GM23338 (cell line): ENCODE data around the gene PDK4. TPM values are rescaled to one million over a fixed set of nuclear protein-coding genes. Genes with fewer than 3 reads are reported as not detected.

ENCODE experiments used
- ATAC-seq: fragments of 200-7000 bp; cut with Tn5 transposase; 3 replicates; pipeline ENCODE4 v1.9.1; 2020
- DNase-seq: peaks from one replicate; pipeline ENCODE4 v3.0.0-alpha.2; 2015; ENCODE audit warnings: low spot score
- H2AFZ ChIP-seq: fragments of 200-600 bp; sonication (generic); 2 replicates; pipeline ENCODE4 v1.8.0; 2016; ENCODE audit warnings: antibody characterized with exemption, mild to moderate bottlenecking, moderate library complexity
- H3F3A ChIP-seq: fragments of 200-600 bp; sonication (generic); replicated peaks from 2 replicates; pipeline ENCODE4 v1.8.0; 2017; ENCODE audit warnings: antibody characterized with exemption, mixed run types, low read depth
- H3K27ac ChIP-seq: fragments of 200-600 bp; sonication (generic); 2 replicates; pipeline ENCODE4 v1.6.1; 2016; ENCODE audit warnings: low read depth
- H3K27me3 ChIP-seq: fragments of 200-600 bp; sonication (generic); 2 replicates; pipeline ENCODE4 v1.8.0; 2016; ENCODE audit warnings: mild to moderate bottlenecking, mixed run types, moderate library complexity; ENCODE audit not compliant: insufficient read depth
- H3K36me3 ChIP-seq: fragments of 200-600 bp; sonication (generic); 2 replicates; pipeline ENCODE4 v1.8.0; 2016; ENCODE audit warnings: mild to moderate bottlenecking; ENCODE audit not compliant: insufficient read depth
- H3K4me1 ChIP-seq: fragments of 200-600 bp; sonication (generic); 2 replicates; pipeline ENCODE4 v1.8.0; 2016; ENCODE audit warnings: mild to moderate bottlenecking, moderate library complexity; ENCODE audit not compliant: insufficient read depth
- H3K4me2 ChIP-seq: fragments of 200-600 bp; sonication (generic); 2 replicates; pipeline ENCODE4 v1.7.1; 2017; ENCODE audit warnings: mixed run types
- H3K4me3 ChIP-seq: fragments of 200-600 bp; sonication (generic); 2 replicates; pipeline ENCODE4 v1.6.1; 2016; ENCODE audit warnings: mixed run types
- H3K79me2 ChIP-seq: fragments of 200-600 bp; sonication (generic); replicated peaks from 2 replicates; pipeline ENCODE4 v1.8.0; 2017; ENCODE audit warnings: mild to moderate bottlenecking; ENCODE audit not compliant: insufficient read depth
- H3K9me2 ChIP-seq: fragments of 200-600 bp; sonication (generic); 2 replicates; pipeline ENCODE4 v1.8.0; 2017; ENCODE audit not compliant: insufficient read depth
- H4K20me1 ChIP-seq: fragments of 200-600 bp; sonication (generic); replicated peaks from 2 replicates; pipeline ENCODE4 v1.8.0; 2017; ENCODE audit warnings: mild to moderate bottlenecking; ENCODE audit not compliant: insufficient read depth
- H3K27ac Mint-ChIP-seq: 2 replicates; pipeline ENCODE4 v1.8.0; 2020; ENCODE audit warnings: inconsistent platforms, mild to moderate bottlenecking, moderate library complexity, mixed read lengths
- H3K27me3 Mint-ChIP-seq: 3 replicates; pipeline ENCODE4 v1.8.0; 2022; ENCODE audit warnings: low read depth, mild to moderate bottlenecking, moderate library complexity, mixed read lengths, inconsistent platforms; ENCODE audit not compliant: insufficient read depth, poor library complexity
- H3K36me3 Mint-ChIP-seq: 3 replicates; pipeline ENCODE4 v1.8.0; 2021; ENCODE audit warnings: low read depth, mild to moderate bottlenecking, inconsistent platforms, moderate library complexity, mixed read lengths
- H3K4me1 Mint-ChIP-seq: 3 replicates; pipeline ENCODE4 v1.8.0; 2020; ENCODE audit warnings: mild to moderate bottlenecking, inconsistent platforms, mixed read lengths
- H3K4me3 Mint-ChIP-seq: 3 replicates; pipeline ENCODE4 v1.8.0; 2021; ENCODE audit warnings: moderate library complexity, mild to moderate bottlenecking, inconsistent platforms, mixed read lengths
- H3K9me3 Mint-ChIP-seq: 3 replicates; pipeline ENCODE4 v1.8.0; 2020; ENCODE audit warnings: moderate library complexity, mild to moderate bottlenecking, inconsistent platforms, mixed read lengths
- ETS1 ChIP-seq: IDR thresholded peaks from 2 replicates; pipeline ENCODE4 v1.6.1; 2016; ENCODE audit warnings: antibody characterized with exemption
- EZH2phosphoT487 ChIP-seq: fragments of 200-600 bp; sonication (generic); IDR thresholded peaks from one replicate; pipeline ENCODE4 v1.8.1; 2018; ENCODE audit warnings: antibody characterized with exemption; ENCODE audit not compliant: unreplicated experiment
- JUNB ChIP-seq: IDR thresholded peaks from one replicate; pipeline ENCODE4 v1.6.1; 2016; ENCODE audit warnings: antibody characterized with exemption; ENCODE audit not compliant: unreplicated experiment
- NANOG ChIP-seq: IDR thresholded peaks from 2 replicates; pipeline ENCODE4 v1.6.1; 2016; ENCODE audit warnings: antibody characterized with exemption, borderline replicate concordance
- POLR2AphosphoS5 ChIP-seq: IDR thresholded peaks from 2 replicates; pipeline ENCODE4 v1.6.1; 2016; ENCODE audit warnings: antibody characterized with exemption, low read depth
- REST ChIP-seq: IDR thresholded peaks from one replicate; pipeline ENCODE4 v1.6.1; 2018; ENCODE audit warnings: antibody characterized with exemption; ENCODE audit not compliant: unreplicated experiment
- STAT1 ChIP-seq: IDR thresholded peaks from one replicate; pipeline ENCODE4 v1.6.1; 2016; ENCODE audit warnings: antibody characterized with exemption; ENCODE audit not compliant: unreplicated experiment
- ZNF331 ChIP-seq: fragments of 250-450 bp; sonication (Bioruptor Pico); IDR thresholded peaks from 2 replicates; pipeline ENCODE4 v1.5.0; 2020; ENCODE audit warnings: low read depth, mild to moderate bottlenecking, moderate library complexity
- polyA plus RNA-seq: library from polyadenylated mRNA; unstranded; fragments of >200 nt; fragmentation: Nextera tagmentation; extraction: Ambion mirVana; gene quantifications from 2 replicates; pipeline ENCODE4 v1.2.1, GENCODE V29; 2016
- total RNA-seq: library from RNA; depleted of rRNA; stranded (reverse); fragments of >200 nt; shearing (Covaris generic); gene quantifications from 2 replicates; pipeline ENCODE4 v1.2.3, GENCODE V29; 2014

Gene PDK4
- total and polyA plus RNA-seq, 2 experiments from 2014 or later, result 0.32 TPM; not detected in 1

- Histone ChIP-seq H3F3A (no peaks in the 10 kb centered on the region), H3K9me2 (no peaks in the 10 kb centered on the region; the same call in 1 of the 2 replicates), H3K27me3 (peaks cover 8% of the 10 kb centered on the region; the same call in 1 of the 2 replicates), H3K4me1 (no peaks in the 10 kb centered on the region), H3K27ac (no peak overlapping the region), H3K79me2 (no peaks in the 10 kb centered on the region), H3K36me3 (no peaks in the 10 kb centered on the region), H4K20me1 (no peaks in the 10 kb centered on the region), H3K4me2 (no peak overlapping the region), H2AFZ (no peak overlapping the region), H3K4me3 (no peak overlapping the region)
- H3K4me1 Mint-ChIP-seq, result peaks cover 8% of the 10 kb centered on the region
- ATAC-seq (no peak), DNase-seq (no peak)
- no peak overlapping the region for H3K27ac Mint-ChIP-seq
- H3K4me3 Mint-ChIP-seq, result no peak overlapping the region
- peaks cover 5% of the 10 kb centered on the region for H3K27me3 Mint-ChIP-seq
- peaks cover 2% of the 10 kb centered on the region; the same call in 2 of the 3 replicates for H3K9me3 Mint-ChIP-seq
- TF ChIP-seq REST (no peak), POLR2AphosphoS5 (no peak)
- H3K36me3 Mint-ChIP-seq, result no peaks in the 10 kb centered on the region
Measured at GRCh38 chr7:95614442-95614940, 18.2 kb upstream of the PDK4 start.

- Mint-ChIP-seq H3K4me3 (no peak overlapping the region), H3K36me3 (no peaks in the 10 kb centered on the region), H3K27me3 (peaks cover 14% of the 10 kb centered on the region), H3K4me1 (peaks cover 17% of the 10 kb centered on the region), H3K9me3 (peaks cover 5% of the 10 kb centered on the region; the same call in 2 of the 3 replicates), H3K27ac (no peak overlapping the region)
- Histone ChIP-seq H3F3A (no peaks in the 10 kb centered on the region), H3K27ac (no peak overlapping the region), H4K20me1 (no peaks in the 10 kb centered on the region), H3K4me3 (no peak overlapping the region), H3K27me3 (peaks cover 8% of the 10 kb centered on the region; the same call in 1 of the 2 replicates), H3K79me2 (no peaks in the 10 kb centered on the region), H2AFZ (no peak overlapping the region), H3K36me3 (no peaks in the 10 kb centered on the region), H3K4me2 (no peak overlapping the region), H3K4me1 (peaks cover 4% of the 10 kb centered on the region; the same call in 1 of the 2 replicates), H3K9me2 (no peaks in the 10 kb centered on the region; the same call in 1 of the 2 replicates)
- no peak for DNase-seq
- ATAC-seq, result no peak
- no peak for TF ChIP-seq REST
- TF ChIP-seq POLR2AphosphoS5, result no peak
- TF ChIP-seq NANOG, result no peak
- no peak for TF ChIP-seq ZNF331 (CRISPR knock-in tag)
- no peak for TF ChIP-seq STAT1
- TF ChIP-seq JUNB, result no peak
- TF ChIP-seq ETS1, result no peak
- TF ChIP-seq EZH2phosphoT487, result no peak
Measured at GRCh38 chr7:95611224-95611623, 14.9 kb upstream of the PDK4 start.
